Thyroid gland (tissue), 4 donors: ENCODE data around the gene DND1. TPM values are rescaled to one million over a fixed set of nuclear protein-coding genes. Genes with fewer than 3 reads are reported as not detected.
A peak's percentile ranks its signal among the peaks of the same experiment; 100 is the strongest.

Experiments
- DNase-seq, 2 donors: peaks; one replicate each; pipeline ENCODE4 v3.0.0-alpha.2; 2019
- H3K27ac ChIP-seq, 3 donors: fragments of 200-600 bp; sonication (generic); 1 replicate in 2 of 3; 2 replicates in 1 of 3; pipeline ENCODE4 v1.5.1; 2016 to 2019; ENCODE audit warnings: mild to moderate bottlenecking in 1 of 3, moderate library complexity in 1 of 3
- H3K27me3 ChIP-seq: fragments of 200-600 bp; sonication (generic); one replicate; pipeline ENCODE4 v1.5.1; 2019
- H3K36me3 ChIP-seq, 2 donors: fragments of 200-600 bp; sonication (generic); one replicate each; pipeline ENCODE4 v1.5.1; 2016 to 2019
- H3K4me1 ChIP-seq, 2 donors: fragments of 200-600 bp; sonication (generic); one replicate each; pipeline ENCODE4 v1.5.1; 2017 to 2019
- H3K4me3 ChIP-seq, 3 donors: fragments of 200-600 bp; sonication (generic); replicated peaks in 1 of 3; 1 replicate in 2 of 3; 2 replicates in 1 of 3; pipeline ENCODE4 v1.5.1; 2016; ENCODE audit warnings: mild to moderate bottlenecking in 1 of 3
- H3K9me3 ChIP-seq: fragments of 200-600 bp; sonication (generic); one replicate; pipeline ENCODE4 v1.5.1; 2017
- POLR2A ChIP-seq, 2 donors: fragments of 450-650 bp; IDR thresholded peaks; one replicate each; pipeline ENCODE4 v1.6.1; 2017; ENCODE audit warnings: antibody characterized with exemption in 2 of 2, mild to moderate bottlenecking in 2 of 2, moderate library complexity in 1 of 2
- WGBS, 2 donors: methylation state at CpG; one replicate each; pipeline ENCODE4 v1.1.5; 2017; 5-methylcytosine and 5-hydroxymethylcytosine counted together
- intact Hi-C: fragments of 100-400 bp; cut with DNase I; formaldehyde crosslinking; loops from one replicate; pipeline ENCODE4 v1.15.1; 2023
- total RNA-seq, 4 donors: library from RNA; depleted of rRNA; stranded (reverse); fragments of >200 nt; gene quantifications; one replicate each; pipeline ENCODE4 v1.2.3, GENCODE V29; 2016
- TF ChIP-seq, protein P1 (sequence below), 6 experiments: fragments of 200-600 bp in 3 of 6; fragments of 450-650 bp in 3 of 6; sonication (generic) in 3 of 6; IDR thresholded peaks; one replicate each; pipeline ENCODE4 v1.5.1; 2016 to 2019; ENCODE audit warnings: antibody characterized with exemption in 6 of 6, mild to moderate bottlenecking in 2 of 6, inconsistent platforms in 1 of 6, moderate library complexity in 1 of 6

Gene DND1
- total RNA-seq, 4 donors from 2014 or later, result 1.3 to 2.0 TPM; not detected in 2

DNA sequence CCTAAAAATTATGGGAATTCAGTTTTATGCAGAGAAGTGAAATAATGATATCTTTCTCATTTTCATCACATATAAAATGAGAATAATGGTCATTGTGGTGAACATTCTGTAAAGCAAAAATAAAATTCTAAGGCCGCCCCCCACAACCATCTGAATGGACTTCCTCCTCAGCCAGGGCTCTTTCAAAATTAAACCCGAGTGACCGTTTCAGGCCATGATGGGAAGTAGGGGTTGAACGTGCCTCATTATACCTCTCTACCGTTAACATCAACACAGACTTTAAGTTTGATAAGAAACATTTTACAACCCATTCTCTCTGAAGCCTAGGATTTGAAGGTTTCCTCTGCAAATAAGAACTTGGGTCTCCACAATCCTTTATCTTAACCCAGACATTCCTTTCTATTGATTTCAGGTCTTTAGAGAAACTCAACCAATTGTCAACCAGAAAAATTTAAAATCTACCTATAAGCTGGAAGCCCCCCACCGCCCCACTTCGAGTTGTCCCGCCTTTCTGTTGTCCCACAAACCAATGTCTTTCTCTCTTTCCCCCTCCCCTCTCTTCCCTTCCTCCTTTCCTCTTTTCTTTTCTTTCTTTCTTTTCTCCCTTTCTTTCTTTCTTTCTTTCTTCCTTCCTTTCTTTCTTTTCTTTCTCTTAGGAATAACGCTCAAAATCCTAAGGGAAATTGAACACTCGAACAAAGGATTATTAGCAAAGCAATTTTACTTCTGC, 35.8 kb downstream of the DND1 start:
- Histone ChIP-seq H3K36me3 (no peaks in the 10 kb centered on the region), H3K4me3 (no peak overlapping the region), H3K27ac (no peak overlapping the region), H3K4me1 (peaks cover 15 to 23% of the 10 kb centered on the region in 2 donors), H3K27me3 (no peaks in the 10 kb centered on the region), H3K9me3 (no peaks in the 10 kb centered on the region)
- intact Hi-C loops, result loop anchor here (5.0 to 10.0 kb wide), 2 partner anchors 75 to 263 kb away; partner anchors contain the start of genes APBB3 and SLC35A4
- WGBS, 2 donors, result 83% methylated on average over 10 of the region's 10 CpGs
- DNase-seq, result no peak
- TF ChIP-seq POLR2A (IDR thresholded peaks at IDR 0.05), result no peak
- TF ChIP-seq, protein P1, sequence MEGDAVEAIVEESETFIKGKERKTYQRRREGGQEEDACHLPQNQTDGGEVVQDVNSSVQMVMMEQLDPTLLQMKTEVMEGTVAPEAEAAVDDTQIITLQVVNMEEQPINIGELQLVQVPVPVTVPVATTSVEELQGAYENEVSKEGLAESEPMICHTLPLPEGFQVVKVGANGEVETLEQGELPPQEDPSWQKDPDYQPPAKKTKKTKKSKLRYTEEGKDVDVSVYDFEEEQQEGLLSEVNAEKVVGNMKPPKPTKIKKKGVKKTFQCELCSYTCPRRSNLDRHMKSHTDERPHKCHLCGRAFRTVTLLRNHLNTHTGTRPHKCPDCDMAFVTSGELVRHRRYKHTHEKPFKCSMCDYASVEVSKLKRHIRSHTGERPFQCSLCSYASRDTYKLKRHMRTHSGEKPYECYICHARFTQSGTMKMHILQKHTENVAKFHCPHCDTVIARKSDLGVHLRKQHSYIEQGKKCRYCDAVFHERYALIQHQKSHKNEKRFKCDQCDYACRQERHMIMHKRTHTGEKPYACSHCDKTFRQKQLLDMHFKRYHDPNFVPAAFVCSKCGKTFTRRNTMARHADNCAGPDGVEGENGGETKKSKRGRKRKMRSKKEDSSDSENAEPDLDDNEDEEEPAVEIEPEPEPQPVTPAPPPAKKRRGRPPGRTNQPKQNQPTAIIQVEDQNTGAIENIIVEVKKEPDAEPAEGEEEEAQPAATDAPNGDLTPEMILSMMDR (IDR thresholded peaks at IDR 0.05), result no peak

DNA sequence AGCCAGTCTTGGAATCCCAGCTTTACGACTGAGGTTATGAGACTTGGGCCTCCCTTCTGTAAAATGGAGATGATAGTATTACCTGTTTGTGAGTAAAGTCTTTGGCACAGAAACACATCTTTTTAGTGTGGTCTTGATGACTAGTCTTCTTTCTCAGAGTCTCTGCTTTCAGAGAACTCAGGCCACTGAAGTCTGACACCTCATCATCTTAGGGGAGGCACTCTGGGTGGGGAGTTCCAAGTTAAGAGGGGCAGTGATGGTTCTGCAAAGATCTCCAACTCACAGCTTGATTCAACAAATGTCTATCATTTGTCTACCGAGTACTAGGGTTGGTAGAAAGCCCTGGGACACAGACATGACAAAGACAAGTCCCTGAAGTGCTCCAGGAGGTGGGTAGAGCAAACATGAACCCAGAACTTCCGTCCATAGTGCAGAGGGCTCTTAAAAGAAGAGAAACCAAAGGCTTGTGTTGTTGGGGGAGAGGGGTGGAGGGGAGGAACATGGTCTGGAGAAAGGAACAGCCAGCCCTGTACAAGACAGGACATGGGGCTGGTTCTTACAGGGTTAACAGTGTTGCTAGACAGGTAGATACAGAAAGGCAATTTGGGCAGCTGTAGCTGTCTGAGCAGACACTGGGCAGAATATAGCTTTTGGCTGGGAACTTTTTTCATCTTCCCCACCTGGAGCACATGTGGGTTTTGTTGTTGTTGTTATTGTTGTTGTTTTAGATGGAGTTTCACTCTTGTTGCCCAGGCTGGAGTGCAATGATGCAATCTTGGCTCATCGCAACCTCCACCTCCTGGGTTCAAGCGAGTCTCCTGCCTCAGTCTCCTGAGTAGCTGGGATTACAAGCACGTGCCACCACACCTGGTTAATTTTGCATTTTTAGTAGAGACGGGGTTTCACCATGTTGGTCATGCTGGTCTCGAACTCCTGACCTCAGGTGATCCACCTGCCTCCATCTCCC, 37.8 kb downstream of the DND1 start:
- Histone ChIP-seq H3K36me3 (no peaks in the 10 kb centered on the region), H3K27ac (no peak overlapping the region), H3K27me3 (no peaks in the 10 kb centered on the region), H3K9me3 (no peaks in the 10 kb centered on the region), H3K4me3 (no peak overlapping the region), H3K4me1 (peaks cover 15 to 31% of the 10 kb centered on the region in 2 donors)
- no peak for DNase-seq
- no peak for TF ChIP-seq POLR2A (IDR thresholded peaks at IDR 0.05)
- TF ChIP-seq, protein P1 (IDR thresholded peaks at IDR 0.05), result no peak
- WGBS, 2 donors, result 85 to 88% methylated on average over 7 to 8 of the region's 8 CpGs
- intact Hi-C loops, result loop anchor here (5.0 to 10.0 kb wide), 2 partner anchors 73 to 261 kb away; partner anchors contain the start of genes APBB3 and SLC35A4

DNA sequence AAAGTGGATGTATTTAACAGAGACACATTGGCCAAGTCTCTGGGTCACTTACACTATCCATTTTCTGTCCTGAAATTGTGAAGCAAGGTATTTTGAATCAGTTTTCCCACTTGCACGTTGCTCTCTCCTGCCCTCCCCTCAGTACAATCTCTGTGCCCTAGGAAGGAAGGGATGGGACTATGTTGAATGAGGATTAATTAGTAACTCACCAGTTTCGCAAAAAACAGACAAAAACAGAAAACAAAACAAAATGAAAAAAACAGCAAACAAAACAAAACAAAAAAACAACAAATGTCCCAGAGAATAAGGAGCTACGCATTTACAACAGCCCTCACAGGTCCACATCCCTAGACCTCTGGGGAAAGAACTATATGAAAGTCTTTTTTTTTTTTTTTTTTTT, 39.3 kb downstream of the DND1 start:
- Histone ChIP-seq H3K27me3 (no peaks in the 10 kb centered on the region), H3K36me3 (no peaks in the 10 kb centered on the region), H3K9me3 (no peaks in the 10 kb centered on the region), H3K27ac (no peak overlapping the region), H3K4me1 (peaks cover 9 to 25% of the 10 kb centered on the region in 2 donors), H3K4me3 (no peak overlapping the region)
- intact Hi-C loops, result loop anchor here (10.0 kb wide), 1 partner anchor 259 kb away; no protein-coding TSS in a partner anchor
- 54 to 55% methylated on average over 3 of the region's 3 CpGs for WGBS, 2 donors
- TF ChIP-seq POLR2A (IDR thresholded peaks at IDR 0.05), result no peak
- no peak for DNase-seq

DNA sequence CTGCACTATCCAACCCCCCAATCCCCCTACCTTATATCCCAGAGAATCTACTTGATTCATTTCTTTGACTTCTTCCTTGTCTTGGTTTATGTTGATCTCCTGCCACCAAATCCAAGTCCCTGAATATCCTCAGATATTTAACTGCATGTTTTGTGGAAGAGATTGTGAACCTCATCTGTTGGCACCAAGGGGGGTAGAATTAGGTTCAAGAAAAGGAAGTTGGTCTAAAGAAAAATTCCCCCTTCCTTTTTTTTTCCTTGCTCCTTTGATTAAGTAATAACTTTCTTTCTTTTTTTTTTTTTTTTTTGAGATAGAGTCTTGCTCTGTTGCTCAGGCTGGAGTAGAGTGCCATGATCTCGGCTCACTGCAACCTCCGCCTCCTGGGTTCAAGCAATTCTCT, 39.9 kb downstream of the DND1 start:
- H3K4me1 ChIP-seq, result peaks cover 5 to 20% of the 10 kb centered on the region in 2 donors
- H3K9me3 ChIP-seq, result no peaks in the 10 kb centered on the region
- 86 to 93% methylated on average over 2 of the region's 2 CpGs for WGBS, 2 donors
- no peaks in the 10 kb centered on the region for H3K36me3 ChIP-seq
- intact Hi-C loops, result loop anchor here (10.0 kb wide), 1 partner anchor 259 kb away; no protein-coding TSS in a partner anchor
- TF ChIP-seq POLR2A (IDR thresholded peaks at IDR 0.05), result no peak
- TF ChIP-seq, protein P1 (IDR thresholded peaks at IDR 0.05), result no peak
- H3K27ac ChIP-seq, result peak overlapping the region in 2 of 3 donors; percentile 79 to 81
- no peak for DNase-seq
- no peak overlapping the region for H3K4me3 ChIP-seq
- no peaks in the 10 kb centered on the region for H3K27me3 ChIP-seq

DNA sequence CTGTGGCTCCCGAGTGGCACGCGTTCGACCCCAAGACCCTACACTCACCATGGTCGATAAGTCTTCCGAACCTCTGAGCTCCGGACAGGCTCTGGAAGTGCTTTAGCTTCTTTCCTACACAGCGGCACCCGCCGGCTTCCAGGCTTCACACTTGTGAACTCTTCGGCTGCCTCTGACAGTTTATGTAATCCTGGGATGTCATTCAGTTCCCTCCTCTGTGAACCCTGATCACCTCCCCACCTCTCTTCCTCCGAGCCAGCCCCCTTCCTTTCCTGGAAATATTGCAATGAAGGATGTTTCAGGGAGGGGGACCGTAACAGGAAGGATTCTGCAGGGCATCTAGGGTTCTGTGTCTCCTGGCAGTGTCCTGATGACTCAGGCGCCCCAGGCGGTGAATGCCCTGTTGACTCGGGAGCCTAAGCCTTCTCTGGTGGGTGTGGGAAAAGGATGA, 40.3 kb downstream of the DND1 start, which contains the start of gene CD14:
Gene CD14 (minus strand): TSS at position 155 of the 451 bp plus-strand sequence. CDS start 104 bp downstream, at position 51.
- peak within 1 kb of the TSS; percentile 57 to 81 (median 79) for H3K27ac ChIP-seq
- 12% methylated on average over 16 of the region's 16 CpGs for WGBS, 2 donors

More for the DNA sequence above, 40.3 kb downstream of the DND1 start, which contains the start of gene CD14:
- H3K9me3 ChIP-seq, result no peaks in the 10 kb centered on the region
- TF ChIP-seq POLR2A (IDR thresholded peaks at IDR 0.05), result no peak
- TF ChIP-seq, protein P1 (IDR thresholded peaks at IDR 0.05), result no peak
- H3K36me3 ChIP-seq, result no peaks in the 10 kb centered on the region
- peaks cover 5 to 18% of the 10 kb centered on the region in 2 donors for H3K4me1 ChIP-seq
- H3K27me3 ChIP-seq, result no peaks in the 10 kb centered on the region
- peak within 1 kb of the TSS; percentile 24 to 95 (median 52) for H3K4me3 ChIP-seq
- intact Hi-C loops, result loop anchor here (10.0 kb wide), 1 partner anchor 258 kb away; no protein-coding TSS in a partner anchor
- DNase-seq, result peak in 1 of 2 donors; percentile 56
